Posterior cingulate gyrus (tissue), 11 donors: ENCODE results near the gene DMTF1.
"Not testable (repeated sequence)": the region's sequence is repeated elsewhere in the genome, so short reads cannot be mapped to it uniquely, and the experiment has no call there.

Source experiments
- DNase-seq, 10 donors: peaks; one replicate each; pipeline versions ENCODE4 v3.0.0 to v3.0.0-alpha.2; 2020 to 2021; ENCODE audit warnings: mixed read lengths in 3 of 10
- intact Hi-C: fragments of 100-400 bp; cut with DNase I; formaldehyde crosslinking; loops from one replicate; pipeline ENCODE4 v1.15.1; 2023

DMTF1 gene, protein sequence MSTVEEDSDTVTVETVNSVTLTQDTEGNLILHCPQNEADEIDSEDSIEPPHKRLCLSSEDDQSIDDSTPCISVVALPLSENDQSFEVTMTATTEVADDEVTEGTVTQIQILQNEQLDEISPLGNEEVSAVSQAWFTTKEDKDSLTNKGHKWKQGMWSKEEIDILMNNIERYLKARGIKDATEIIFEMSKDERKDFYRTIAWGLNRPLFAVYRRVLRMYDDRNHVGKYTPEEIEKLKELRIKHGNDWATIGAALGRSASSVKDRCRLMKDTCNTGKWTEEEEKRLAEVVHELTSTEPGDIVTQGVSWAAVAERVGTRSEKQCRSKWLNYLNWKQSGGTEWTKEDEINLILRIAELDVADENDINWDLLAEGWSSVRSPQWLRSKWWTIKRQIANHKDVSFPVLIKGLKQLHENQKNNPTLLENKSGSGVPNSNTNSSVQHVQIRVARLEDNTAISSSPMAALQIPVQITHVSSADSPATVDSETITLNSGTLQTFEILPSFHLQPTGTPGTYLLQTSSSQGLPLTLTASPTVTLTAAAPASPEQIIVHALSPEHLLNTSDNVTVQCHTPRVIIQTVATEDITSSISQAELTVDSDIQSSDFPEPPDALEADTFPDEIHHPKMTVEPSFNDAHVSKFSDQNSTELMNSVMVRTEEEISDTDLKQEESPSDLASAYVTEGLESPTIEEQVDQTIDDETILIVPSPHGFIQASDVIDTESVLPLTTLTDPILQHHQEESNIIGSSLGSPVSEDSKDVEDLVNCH

DNA sequence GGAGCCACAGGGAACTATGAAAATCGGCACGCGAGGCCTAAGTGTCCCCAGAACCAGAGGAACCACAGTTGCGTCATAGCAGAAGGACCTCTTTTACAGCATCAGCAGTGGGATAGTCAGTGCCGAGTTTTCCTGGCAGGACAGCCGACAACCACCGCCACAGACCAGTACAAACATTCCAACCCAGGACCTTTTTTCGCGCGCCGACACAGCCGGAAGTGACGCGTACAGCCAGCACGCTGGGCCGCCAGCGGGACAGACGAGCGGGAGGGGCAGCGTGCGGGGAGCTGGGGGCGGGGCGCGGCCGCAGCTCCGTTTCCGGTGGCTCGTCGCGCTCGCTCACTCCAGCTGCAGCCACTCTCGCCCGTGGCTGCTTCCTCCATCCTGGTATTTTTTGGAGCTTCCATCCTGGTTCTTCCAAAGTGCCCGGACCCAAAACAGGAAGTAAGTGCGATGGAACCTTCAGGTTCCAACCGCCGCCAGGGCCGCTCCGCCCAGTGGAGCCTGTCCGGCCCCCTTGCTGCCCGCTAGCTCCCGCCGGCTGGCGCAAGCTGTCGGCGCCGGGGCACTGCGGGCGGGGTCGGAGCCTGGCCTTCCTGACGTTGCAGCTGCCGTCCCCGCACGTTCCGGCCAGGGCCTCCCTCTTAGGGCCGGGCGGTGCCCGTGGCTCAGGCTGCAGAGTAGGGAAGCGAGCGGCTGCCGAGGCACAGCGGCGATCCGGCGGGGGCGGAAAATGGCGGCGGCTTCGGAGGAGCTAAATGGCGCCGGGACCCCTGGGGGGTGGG lies at the start of gene DMTF1:
TSS of gene DMTF1 (plus strand) at position 342 of the 785 bp plus-strand sequence. CDS start 12,489 bp downstream, outside the sequence.
- DNase-seq = peak; percentile 92 to 99 (median 95)
- intact Hi-C loops = loop anchor here (1.0 to 10.0 kb wide), 4 partner anchors 65 to 192 kb away; partner anchors contain the start of genes CROT, ELAPOR2 and TMEM243

DNA sequence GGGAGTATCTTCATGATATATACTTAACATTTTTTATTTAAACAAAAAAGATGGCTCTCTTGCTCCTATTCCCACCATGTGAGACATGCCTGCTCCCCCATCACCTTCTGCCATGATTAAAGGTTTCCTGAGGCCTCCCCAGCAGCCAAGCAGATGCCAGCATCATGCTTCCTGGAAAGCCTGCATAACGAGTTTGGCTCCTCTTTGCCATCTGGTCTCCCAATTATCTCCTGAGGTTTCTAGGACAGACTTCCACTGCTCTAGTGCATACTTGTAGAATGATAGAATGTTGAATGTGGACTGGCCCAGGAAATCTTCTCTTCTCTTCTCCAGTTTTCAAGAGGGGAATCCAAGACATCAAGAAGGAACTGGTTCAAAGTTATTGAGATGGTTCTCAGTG lies 46.9 kb upstream of the DMTF1 start:
- intact Hi-C loops = no loop called here

DNA sequence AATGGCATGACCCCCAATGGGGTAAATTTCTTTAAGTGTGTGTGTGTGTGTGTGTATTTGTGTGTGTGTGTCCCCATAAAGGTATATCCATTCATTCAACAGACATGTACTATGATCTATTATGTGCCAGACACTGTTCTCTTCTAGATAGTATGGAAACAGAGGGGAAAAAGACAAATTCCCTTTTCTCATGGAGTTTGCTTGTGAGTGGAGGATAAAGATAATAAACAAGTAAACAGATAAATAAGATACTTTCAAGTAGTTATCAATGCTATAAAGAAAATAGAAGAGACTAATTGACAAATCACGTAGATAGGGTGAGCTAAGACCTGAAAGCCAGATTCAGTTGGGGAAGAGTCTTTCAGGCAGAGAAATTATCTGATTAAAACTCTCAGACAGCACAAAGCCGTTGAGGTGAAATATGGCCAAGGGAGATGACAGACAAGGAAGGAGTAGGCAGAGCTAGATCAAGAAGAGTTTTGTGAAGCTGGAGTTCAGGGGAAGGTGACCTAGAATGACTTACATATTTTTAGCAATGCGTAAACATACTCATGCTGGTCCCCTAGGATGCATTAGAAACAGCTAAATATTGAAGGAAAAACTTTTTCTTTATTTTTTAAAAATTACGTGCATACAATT lies 45.2 kb upstream of the DMTF1 start:
- DNase-seq = no peak
- intact Hi-C loops = no loop called here

More for the DNA sequence above, 46.9 kb upstream of the DMTF1 start:
- DNase-seq = no peak

DNA sequence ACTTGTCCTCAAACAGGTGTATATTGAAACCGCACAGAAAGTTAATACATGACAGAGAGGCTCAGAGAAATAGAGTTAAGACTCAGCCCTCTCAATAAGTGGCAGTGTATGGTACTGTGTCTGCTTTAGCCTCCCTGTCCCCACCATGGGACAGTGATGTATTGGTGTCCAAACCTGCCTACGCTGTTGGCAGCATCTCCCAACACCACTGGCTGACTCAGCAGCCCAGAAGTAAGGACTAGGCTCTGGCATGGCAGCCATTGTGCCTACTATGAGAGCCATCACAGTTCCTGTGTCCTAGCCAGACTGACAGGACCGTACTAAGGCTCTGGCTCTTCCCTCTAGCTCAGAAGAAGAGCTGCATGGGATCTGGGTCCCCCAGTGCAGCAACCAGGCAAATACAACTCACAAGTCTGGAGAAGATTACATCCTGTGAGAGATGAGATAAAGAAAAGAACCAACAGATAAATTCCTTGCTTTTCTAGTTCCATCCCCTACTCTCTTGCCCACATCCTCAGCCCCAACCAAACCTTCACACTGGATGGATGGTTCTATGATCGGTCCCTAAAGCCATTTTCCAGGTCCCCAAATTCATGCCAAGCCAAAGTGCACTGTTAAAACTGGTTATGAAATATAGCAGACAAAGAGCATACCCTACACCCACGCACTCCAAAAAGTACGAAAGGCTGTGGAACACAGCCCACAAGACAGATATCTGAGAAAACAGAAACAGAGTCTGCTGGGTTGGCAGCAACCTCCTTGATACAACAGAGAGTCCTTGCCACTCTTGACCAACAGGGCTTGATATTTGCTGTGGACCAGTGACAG lies 44.1 kb upstream of the DMTF1 start:
- DNase-seq = no peak
- intact Hi-C loops = no loop called here

DNA sequence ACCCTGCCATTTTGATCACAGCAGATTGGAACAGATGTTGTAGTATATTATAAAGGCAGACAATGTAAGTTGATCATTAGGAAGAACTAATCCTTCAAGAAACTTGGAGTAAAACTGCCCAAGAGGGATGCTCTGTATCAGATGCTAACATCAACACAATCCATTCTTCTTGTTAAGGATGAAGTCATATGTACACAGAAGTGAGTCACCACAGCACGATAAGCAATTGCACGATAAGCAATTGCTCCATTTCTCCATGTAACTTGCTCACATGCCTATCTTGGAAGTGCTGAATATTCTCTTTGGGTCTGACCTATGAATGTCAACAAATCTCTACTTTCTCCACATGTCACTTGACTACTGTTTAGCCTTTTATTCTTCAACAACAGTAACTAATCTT lies 41.5 kb upstream of the DMTF1 start:
- DNase-seq = no peak
- intact Hi-C loops = no loop called here

DNA sequence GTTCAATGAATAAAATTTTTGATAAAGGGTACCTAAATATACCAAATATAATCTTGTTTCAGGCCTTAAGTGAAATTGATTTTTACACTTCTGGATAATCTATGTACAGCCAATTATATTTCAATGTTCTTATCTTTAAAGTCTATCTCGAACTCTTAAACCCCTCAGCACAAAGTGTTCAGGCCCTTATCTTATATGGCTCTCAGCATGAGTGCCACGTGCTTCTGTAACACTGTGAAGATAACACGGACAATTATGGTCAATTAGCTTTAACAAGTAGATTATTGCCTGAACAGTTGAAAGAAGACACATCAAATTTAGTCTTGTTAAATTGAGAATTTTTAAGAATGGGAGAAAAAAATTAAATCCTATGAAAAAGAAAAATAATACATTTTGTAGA lies 40.4 kb upstream of the DMTF1 start:
- no peak for DNase-seq
- intact Hi-C loops = no loop called here

DNA sequence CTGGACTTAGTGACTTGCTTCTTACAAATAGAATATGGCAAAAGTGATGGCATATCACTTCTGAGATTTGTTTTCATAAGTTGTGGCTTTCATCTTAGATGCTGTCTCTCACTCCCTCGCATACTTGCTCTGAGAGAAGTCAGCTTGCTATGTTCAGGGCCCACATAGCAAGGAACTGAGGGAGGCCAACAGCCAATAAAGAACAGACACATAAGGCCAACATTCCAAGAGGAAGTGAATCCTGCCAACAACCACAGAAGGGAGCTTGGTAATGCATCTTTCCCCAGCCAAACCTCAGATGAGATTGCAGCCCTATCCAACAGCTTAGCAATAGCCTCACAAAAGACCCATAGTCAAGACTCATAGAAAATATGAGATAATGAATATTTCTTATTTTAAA lies 39.2 kb upstream of the DMTF1 start:
- no peak for DNase-seq
- intact Hi-C loops = no loop called here

DNA sequence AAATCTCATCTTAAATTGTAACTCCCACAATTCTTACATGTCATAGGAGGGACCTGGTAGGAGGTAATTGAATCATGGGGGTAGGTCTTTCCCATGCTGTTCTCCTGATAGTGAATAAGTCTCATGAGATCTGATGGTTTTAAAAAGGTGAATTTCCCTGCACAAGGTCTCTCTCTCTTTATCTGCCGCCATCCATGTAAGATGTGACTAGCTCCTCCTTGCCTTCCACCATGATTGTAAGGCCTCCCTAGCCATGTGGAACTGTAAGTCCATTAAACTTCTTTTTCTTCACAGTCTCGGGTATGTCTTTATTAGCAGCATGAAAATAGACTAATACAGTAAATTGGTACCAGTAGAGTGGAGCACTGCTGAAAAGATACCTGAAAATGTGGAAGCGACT lies 38.3 kb upstream of the DMTF1 start:
- DNase-seq, intact Hi-C loops: not testable (repeated sequence)

DNA sequence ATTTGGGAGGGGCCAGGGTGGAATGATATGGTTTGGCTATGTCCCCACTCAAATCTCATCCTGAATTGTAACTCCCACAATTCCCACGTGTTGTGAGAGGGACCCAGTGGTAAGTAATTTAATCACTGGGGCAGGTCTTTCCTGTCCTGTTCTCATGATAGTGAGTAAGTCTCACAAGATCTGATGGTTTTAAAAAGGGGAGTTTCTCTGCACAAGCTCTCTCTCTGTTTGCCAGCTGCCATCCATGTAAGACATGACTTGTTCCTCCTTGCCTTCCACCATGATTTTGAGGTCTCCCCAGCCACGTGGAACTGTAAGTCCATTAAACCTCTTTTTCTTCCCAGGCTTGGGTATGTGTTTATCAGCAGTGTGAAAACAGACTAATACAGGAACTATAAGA lies 36.5 kb upstream of the DMTF1 start:
- DNase-seq, intact Hi-C loops: not testable (repeated sequence)

DNA sequence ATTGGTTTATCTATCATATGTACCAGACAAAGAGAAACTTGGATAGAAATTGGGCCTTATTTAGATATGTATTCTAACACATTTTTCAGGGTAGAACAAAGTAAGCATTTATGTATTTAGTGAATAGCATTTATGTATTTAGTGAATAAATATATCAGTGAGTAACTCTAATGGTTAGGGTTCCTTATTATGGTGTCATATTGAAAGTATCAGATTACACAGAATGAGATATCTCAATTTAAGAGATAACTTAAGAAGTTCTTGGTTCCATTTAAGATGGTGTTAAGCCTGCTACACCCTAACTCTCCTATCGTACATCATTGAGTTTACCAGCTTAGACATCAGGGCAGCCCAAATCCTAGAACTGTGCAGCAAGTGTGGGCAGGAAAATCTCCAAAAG lies 35.9 kb upstream of the DMTF1 start:
- DNase-seq = no peak
- intact Hi-C loops = no loop called here

DNA sequence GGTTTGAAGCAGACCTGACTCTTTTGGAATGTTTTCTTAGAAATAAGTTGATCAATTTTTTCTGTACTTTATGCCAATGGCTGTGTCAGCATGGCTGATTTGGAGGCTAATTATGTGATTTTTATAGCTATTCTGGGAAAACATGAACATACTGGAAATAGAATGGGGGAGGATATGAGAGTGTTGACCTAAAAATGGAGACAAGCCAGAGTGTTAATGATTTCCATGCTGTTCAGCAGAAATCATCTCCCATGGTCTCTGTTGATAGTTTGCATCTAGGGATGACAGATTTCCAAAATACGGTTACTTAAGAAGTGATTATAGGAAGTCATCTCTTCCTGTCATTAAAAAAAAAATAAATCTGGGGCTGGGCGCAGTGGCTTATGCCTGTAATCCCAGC lies 32.7 kb upstream of the DMTF1 start:
- intact Hi-C loops = no loop called here
- DNase-seq = no peak

DNA sequence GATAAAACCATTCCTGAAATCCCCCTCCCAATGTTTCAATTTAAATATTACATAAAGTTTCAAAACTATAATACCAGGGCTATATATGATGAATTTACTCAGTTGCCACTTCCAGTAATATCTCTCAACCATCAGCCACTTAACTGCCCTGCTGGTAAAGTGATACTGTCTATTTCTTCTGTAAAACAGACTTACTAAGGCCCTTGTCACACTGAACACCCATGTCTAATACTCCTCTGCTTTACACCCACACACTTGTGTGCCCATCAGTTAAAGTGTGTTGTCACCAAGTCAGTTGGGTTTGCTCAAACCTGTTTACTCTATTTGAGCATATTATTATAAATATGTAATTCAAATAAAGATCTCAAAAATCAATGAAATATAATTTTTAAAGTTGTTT lies 29.1 kb upstream of the DMTF1 start:
- intact Hi-C loops = no loop called here

DNA sequence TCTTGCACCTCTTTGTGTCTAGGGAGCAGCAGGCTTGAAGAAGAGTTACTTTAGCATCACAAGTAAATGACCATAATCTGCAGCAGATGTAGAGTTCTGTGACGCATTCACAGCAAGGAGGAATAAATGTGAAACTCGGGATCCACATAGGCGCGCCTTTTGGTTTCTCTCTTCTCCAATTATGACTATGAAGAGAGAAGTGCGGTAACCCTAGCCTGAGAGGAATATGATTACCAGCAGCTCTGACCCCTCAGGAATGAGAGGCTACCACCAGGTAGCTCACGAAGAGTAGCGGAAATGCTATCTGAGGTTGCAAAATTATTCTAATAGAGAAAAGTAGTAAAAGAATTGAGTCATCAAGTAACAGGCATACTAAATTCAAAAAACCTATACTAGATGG lies 25.2 kb upstream of the DMTF1 start:
- DNase-seq = no peak
- intact Hi-C loops = no loop called here

More for the DNA sequence above, 29.1 kb upstream of the DMTF1 start:
- DNase-seq = no peak

DNA sequence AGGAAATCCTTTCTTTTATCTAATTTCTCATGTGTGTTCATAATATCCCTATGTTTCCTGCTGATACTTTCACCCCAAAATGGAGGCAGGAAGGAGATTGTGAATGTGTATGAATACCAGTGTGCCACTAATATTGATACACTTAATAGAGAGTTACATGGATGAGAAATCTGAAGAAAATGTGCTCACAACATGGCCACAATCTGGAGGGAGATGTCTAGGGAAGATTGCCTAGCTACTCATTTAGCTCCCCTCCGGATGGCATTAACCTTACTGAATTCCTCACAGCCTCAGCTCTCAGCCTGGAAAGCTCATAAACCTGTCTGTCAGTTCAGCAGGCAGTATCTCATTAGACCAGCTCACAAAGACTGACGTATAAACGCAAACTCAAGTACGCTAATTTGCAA lies 23.4 kb upstream of the DMTF1 start:
- DNase-seq = no peak
- intact Hi-C loops = no loop called here

DNA sequence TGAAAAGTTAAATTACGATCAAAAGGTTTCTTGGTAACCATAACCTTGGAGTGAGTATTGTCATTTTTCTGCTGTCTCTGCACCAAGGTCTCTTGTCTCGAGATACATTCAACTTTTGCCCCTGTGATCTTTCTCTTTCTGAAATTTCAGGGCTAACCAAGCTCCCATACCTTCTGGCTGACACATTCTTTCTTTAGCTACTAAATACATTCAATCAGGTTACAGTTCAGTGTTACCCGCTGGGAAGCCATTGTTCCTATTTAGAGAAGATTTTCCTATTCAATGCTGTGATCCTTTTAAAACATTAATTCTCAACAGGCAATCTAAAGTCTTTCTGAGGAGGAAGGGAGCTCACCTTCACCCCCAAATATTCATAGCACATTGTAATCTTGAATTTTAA lies 22.9 kb upstream of the DMTF1 start:
- intact Hi-C loops = no loop called here
- no peak for DNase-seq

DNA sequence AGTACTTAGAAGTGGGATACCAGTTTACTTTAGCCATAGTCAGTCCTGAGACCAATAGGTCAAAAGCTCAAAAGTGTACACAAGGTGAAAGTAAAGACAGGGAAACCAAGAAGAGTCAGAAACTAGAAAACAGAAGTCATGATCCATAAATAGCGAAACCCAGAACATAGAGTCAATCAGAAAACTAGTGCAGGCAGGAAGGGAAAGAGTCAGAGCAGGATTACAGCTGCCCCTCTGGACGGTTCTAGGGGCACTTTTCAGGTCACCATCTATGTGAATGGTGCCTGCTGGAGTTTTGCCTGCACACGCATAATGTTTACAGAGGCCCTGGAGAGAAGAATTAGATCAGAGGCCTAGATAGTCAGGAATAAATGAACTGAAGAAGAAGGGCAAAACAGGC lies 22.4 kb upstream of the DMTF1 start:
- intact Hi-C loops = no loop called here
- no peak for DNase-seq

DNA sequence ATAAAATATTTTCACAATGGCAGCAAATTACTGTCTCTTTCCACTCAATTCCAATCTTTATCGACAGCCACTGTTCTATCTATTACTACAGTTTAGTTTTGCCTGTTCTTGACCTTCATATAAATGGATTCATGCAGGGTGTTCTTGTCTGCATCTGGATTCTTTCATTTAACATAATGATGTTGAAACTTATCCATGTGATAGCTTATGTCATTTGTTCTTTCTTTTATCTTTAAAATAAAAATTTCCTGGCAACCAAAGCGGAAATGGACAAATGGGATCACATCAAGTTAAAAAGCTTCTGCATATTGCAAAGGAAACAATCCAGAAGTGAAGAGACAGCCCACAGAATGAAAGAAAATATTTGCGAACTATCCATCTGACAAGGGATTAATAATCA lies 20.5 kb upstream of the DMTF1 start:
- intact Hi-C loops = no loop called here
- no peak for DNase-seq

DNA sequence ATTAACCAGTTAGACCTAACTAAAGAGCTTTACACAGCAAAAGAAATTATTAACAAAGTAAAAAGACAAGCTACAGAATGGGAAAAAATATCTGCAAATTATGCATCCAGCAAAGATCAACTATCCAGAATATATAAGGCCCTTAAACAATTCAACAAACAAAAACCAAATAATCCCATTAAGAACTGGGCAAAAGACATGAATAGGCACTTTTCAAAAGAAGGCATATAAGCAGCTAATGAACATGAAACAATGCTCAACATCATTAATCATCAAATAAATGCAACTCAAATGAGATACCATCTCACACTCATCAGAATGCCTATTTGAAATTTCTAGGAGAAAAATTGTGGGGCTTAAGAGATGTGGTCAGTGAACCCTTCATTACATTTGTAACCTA lies 15.0 kb upstream of the DMTF1 start:
- intact Hi-C loops = no loop called here
- no peak for DNase-seq

DNA sequence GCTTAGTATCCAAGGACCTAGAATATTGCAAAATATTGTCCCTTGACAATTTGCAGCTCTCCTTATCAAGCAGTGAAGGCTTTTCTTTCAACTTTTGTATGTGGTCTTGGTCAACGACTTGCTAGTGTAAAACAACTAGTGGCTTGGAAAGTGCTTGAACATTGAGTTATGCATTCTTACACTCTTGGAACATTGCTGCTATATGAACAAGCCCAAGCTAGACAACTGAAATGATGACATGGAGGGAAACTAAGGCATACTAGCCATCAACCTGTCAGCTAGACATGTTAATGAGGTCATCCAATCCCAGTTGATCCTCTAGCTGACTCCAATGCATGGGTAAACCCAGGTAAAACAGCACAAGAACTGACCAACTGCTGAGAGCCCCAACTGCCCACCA lies 12.7 kb upstream of the DMTF1 start:
- intact Hi-C loops = no loop called here
- no peak for DNase-seq

DNA sequence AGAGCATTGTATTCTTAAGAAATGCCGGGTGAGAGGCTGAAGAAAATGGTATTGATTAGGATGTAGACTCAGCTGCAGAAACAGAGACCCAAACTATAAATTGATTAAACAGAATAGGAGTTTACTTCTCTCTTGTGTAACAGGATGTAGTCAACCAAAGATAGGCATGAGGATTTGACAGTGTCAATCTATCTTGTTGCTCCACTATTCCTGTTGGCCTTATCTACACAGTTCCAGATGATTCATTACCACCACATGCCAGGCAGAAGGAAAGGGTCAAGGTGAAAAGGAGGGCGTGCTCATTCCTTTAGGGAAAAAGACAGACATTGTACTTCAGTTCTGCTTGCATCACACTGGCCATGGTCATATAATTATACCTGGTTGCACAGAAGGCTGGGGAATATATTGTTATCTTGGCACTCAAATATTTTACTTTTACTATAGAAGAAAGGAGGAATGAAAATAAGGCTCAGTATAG lies 11.9 kb upstream of the DMTF1 start:
- intact Hi-C loops = no loop called here
- no peak for DNase-seq
